ENCODE results near the gene EPHA5.

DNA sequence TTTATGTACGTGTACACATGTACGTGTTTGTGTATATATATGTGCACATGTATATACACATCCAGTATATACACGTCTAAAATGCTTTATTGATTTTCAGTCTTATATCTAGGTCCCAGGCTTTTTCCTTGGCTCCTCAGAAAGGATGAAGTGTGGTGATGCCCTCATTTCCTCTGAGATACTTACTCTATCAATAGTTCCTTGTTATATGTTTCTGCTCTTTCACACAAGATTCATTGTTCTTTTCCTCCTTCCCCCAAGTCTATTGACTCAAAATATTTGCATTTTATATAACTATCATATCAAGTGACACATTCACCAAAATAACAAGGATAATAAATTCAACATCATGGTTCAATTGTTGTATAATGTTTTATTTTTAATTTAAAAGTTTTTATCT is 359.2 kb downstream of the EPHA5 start:
- no peak for TF ChIP-seq POLR2AphosphoS5 (IDR thresholded peaks at IDR 0.05; ENCODE audit: low read depth, low read length)
- no peak for TF ChIP-seq TAF1 (IDR thresholded peaks at IDR 0.05; ENCODE audit: low read depth, low read length)
- TF ChIP-seq POLR2A (IDR thresholded peaks at IDR 0.05; ENCODE audit: low read depth, low read length), result no peak

Data from GM12891 (cell line).